ENCODE data around the gene RIPOR2.
A peak's percentile ranks its signal among the peaks of the same experiment; 100 is the strongest.
"Not testable (repeated sequence)": the region's sequence is repeated elsewhere in the genome, so short reads cannot be mapped to it uniquely, and the experiment has no call there.

Gene RIPOR2

GRCh38 chr6:24925661-24926060 is 10.1 kb downstream of the RIPOR2 start:
- no peak for DNase-seq (ENCODE audit: low read depth)

GRCh38 chr6:24924580-24925356 is 11.0 kb downstream of the RIPOR2 start:
- DNase-seq (ENCODE audit: low read depth), result no peak

DNA sequence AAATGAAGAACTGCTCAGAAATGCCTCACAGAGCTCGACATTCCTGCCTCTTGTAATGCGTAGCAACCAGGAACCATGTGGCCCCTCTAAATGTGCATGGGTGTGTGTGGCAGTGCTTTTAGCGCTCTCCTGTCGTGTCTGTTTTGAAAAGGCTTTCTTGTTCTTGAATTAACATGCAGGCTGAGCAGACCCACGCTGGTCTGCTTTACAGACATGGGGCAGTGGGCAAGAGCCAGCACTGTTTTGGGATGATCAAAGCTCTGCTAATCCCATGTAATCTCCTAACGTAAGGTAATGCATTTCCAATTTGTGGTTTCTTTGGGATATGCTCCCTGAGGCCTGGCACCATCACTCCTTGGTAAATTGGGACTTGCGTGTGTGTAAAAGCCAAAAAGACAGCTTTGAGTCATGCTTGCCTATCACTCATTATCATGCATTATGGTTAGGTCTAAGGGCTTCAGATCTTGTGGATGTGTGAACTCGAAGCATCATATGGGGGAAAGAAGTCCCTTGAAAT is 11.8 kb downstream of the RIPOR2 start:
- no peak for DNase-seq (ENCODE audit: low read depth)

DNA sequence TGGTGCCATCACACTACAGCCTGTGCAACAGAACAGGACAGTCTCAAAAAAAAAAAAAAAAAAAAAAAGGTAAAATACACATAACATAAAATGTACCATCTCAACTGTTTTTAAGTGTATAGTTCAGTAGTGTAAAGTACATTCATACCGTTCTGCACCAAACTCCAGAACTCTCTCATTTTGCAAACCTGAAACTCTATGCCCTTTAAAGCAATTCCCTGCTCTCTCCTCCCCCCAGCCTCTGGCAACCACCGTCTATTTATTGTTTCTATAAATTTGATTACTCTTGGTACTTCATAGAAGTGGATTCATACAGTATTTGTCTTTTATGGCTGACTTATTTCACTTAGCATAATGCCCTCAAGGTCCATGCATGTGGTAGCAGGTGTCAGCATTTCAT is 12.9 kb downstream of the RIPOR2 start:
- DNase-seq (ENCODE audit: low read depth), result no peak

- DNase-seq (ENCODE audit: low read depth), result no peak
These were observed 13.6 kb downstream of the RIPOR2 start for GRCh38 chr6:24922170-24922569.

GRCh38 chr6:24920136-24920535 is 15.6 kb downstream of the RIPOR2 start:
- no peak for DNase-seq (ENCODE audit: low read depth)

DNA sequence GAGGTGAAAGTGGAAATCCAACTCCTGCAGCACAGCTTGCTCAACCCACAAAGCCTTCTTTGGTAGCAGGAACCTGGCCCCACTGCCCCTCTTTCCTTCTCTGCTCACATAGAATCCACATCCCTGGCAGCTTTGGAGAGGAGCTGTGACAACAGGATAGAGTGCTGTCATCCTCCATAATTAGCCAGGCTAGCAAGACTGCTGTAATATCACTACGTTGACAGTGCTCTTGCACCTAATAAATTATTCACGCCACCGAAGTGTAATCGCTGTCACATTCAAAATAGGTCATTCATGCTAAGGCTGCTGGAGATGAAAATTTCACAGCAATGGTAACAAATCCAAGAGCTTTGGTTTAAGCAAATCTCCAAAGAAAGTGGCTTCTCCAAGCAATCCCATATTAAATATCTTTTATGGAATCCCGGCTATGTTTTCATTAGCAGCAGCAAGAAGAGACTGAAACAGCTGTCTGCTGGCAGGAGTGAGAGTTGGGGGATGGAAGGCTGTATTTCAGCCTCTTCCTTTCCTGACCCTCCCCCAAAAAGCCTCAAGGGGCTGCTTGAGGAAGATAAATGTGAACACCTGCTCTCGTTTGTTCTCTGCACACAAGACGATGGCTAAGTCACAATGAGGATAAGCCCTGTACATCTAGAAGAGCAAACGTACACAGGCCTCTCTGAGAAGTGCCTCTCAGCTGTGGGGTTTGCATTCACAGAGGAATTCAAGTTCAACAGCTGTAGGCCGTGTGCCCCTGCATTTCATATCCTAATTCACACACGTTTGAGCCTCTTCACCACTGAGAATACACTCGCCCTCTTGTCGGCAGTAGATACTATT is 16.5 kb downstream of the RIPOR2 start:
- DNase-seq (ENCODE audit: low read depth), result no peak

DNA sequence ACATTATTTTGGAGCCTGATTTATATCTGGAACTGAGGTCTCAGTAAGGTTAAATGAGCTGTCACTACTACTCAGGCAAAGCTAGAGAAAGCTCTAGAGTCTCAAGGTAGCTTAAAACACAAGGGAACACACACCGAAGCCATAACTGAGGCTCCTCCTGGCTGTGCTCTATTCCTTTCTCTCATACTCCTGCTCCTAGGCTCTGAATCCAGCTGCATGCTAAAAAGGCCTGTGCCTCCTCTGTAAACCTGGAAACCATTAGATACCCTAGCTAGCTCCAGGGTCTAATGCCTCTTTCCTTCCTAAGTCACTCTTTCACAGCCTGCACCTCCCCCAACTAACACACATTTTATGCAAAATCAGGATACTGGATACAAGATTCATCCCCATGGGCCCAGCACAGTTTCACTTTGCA is 17.1 kb downstream of the RIPOR2 start:
- DNase-seq (ENCODE audit: low read depth), result no peak

DNA sequence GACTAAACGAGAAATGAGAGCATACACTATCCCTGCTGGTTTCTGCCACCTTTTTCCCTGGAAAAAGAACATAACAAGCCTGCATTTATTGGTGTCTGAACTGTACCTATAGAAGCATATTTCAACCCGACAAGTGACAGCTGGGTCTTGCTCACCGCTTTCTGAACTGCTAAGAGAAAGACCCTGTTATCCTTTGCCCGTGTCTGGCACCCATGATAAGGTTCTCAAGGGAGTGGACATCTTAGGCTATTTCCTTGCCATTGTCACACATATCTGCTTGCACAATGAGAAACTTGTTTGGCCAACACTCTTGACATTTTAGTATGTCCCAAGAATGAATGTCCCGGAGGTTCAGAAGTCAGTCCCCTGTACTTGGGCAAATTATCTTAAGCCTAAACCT is 19.3 kb downstream of the RIPOR2 start:
- DNase-seq (ENCODE audit: low read depth), result no peak

GRCh38 chr6:24915641-24916040 is 20.1 kb downstream of the RIPOR2 start:
- DNase-seq (ENCODE audit: low read depth), result no peak

DNA sequence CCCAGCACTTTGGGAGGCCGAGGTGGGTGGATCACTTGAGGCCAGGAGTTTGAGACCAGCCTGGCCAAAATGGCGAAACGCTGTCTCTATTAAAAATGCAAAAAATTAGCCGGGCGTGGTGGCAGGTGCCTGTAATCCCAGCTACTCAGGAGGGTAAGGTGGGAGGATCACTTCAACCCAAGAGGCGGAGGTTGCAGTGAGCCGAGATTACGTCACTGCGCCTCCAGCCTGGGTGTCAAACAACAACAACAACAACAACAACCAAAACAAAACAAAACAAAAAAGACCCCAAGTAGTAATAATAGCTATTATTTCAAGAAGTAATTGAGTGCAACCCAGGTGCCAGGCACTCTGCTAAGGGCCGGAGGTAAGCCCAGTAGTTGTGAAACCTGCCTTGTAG is 21.7 kb downstream of the RIPOR2 start:
- not testable (repeated sequence) for DNase-seq (ENCODE audit: low read depth)

- no peak for DNase-seq (ENCODE audit: low read depth)
These were observed 23.9 kb downstream of the RIPOR2 start for GRCh38 chr6:24911796-24912382.

GRCh38 chr6:24910961-24911725 is 24.6 kb downstream of the RIPOR2 start:
- peak; percentile 83 for DNase-seq (ENCODE audit: low read depth)

GRCh38 chr6:24910331-24910960 is 25.3 kb downstream of the RIPOR2 start:
- DNase-seq (ENCODE audit: low read depth), result peak; percentile 51

GRCh38 chr6:24909241-24910216 is 26.2 kb downstream of the RIPOR2 start:
- peak; percentile 55 for DNase-seq (ENCODE audit: low read depth)

- DNase-seq (ENCODE audit: low read depth), result peak; percentile 95
These were observed 27.1 kb downstream of the RIPOR2 start for GRCh38 chr6:24908650-24909035.

- DNase-seq (ENCODE audit: low read depth), result no peak
These were observed 27.7 kb downstream of the RIPOR2 start for GRCh38 chr6:24907919-24908649.

DNA sequence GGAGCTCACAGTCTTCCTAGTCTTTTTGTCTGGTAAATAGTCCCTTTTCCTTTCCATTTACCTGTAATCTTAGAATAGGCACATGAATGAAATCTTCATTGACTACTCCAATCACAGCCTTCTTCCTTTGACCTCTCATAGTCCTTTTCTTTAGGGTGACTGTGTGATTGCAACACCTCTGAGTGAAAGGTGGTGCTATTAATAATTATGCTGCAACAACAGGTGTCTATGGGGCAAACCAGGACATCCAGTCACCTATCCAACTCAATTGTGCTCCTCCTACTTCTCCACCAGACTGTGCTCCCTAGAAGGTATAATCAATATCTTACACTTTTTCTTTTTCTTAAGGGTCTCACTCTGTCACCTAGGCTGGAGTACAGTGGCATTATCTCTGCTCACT is 29.4 kb downstream of the RIPOR2 start:
- no peak for DNase-seq (ENCODE audit: low read depth)

DNA sequence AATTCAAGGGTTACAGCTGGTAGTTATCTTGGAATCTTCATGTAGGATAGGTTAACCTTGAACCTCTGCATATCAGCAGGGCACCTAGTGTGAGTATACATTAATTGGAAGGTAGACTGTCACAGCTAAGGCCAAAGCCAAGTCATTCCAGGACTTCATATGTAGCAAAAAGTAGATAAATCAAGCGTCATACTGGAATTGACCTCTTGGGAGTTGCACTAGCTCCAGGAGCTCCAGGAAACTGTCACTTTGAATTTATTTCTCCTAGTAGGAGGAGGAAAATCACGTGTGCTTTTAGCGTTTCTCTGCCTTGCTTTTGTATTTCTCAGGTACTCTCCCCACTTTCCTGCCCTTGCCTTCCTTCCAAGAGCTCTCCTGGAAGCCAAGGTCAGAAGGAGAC is 30.3 kb downstream of the RIPOR2 start:
- DNase-seq (ENCODE audit: low read depth), result no peak

DNA sequence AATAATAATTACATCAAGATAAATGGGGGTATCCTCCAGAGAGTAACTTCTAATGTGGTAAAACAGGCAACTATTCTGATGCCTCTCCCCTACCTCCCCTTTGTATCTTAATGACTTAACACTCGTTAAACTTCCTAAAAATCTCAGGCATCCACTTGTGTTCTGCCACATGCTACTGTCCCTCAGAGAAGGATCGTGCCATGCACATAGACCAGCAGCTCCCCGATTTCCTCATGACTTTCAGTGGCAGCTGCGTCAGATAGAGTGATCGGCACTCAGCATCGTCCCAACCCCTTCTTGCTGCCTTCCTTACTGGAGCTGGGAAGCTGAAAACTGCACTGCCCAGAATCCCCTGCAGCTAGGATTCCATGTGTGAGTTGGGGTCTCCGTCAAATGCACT is 32.1 kb downstream of the RIPOR2 start:
- DNase-seq (ENCODE audit: low read depth), result no peak
